Hematopoietic multipotent progenitor cell treated with erythropoietin and hydrocortisone succinate and interleukin-3 and kit ligand, for 4 days (in vitro differentiated cells): ENCODE data around the gene CDKAL1.
A peak's percentile ranks its signal among the peaks of the same experiment; 100 is the strongest.
"Not testable (repeated sequence)": the region's sequence is repeated elsewhere in the genome, so short reads cannot be mapped to it uniquely, and the experiment has no call there.

ENCODE experiments used
- DNase-seq: peaks from one replicate; pipeline ENCODE4 v3.0.0-alpha.2; 2015

CDKAL1 gene

GRCh38 chr6:20900389-20901160 lies 366.3 kb downstream of the CDKAL1 start:
- DNase-seq = no peak

- no peak for DNase-seq
Observed at GRCh38 chr6:20905377-20905776, 371.1 kb downstream of the CDKAL1 start.

GRCh38 chr6:20906945-20907344 lies 372.7 kb downstream of the CDKAL1 start:
- peak; percentile 32 for DNase-seq

- no peak for DNase-seq
Observed at GRCh38 chr6:20907486-20908071, 373.3 kb downstream of the CDKAL1 start.

GRCh38 chr6:20909621-20910020 lies 375.4 kb downstream of the CDKAL1 start:
- DNase-seq = no peak

GRCh38 chr6:20911712-20912111 lies 377.5 kb downstream of the CDKAL1 start:
- no peak for DNase-seq

- peak; percentile 6 for DNase-seq
Observed at GRCh38 chr6:20915156-20915555, 380.9 kb downstream of the CDKAL1 start.

GRCh38 chr6:20915626-20916025 lies 381.4 kb downstream of the CDKAL1 start:
- no peak for DNase-seq

GRCh38 chr6:20916086-20916485 lies 381.8 kb downstream of the CDKAL1 start:
- peak; percentile 35 for DNase-seq

- DNase-seq = no peak
Observed at GRCh38 chr6:20918868-20919267, 384.6 kb downstream of the CDKAL1 start.

- no peak for DNase-seq
Observed at GRCh38 chr6:20919677-20920385, 385.6 kb downstream of the CDKAL1 start.

GRCh38 chr6:20921578-20921977 lies 387.3 kb downstream of the CDKAL1 start:
- no peak for DNase-seq

- no peak for DNase-seq
Observed at GRCh38 chr6:20922743-20923142, 388.5 kb downstream of the CDKAL1 start.

- DNase-seq = not testable (repeated sequence)
Observed at GRCh38 chr6:20924094-20924493, 389.8 kb downstream of the CDKAL1 start.

- DNase-seq = no peak
Observed at GRCh38 chr6:20924911-20925543, 390.8 kb downstream of the CDKAL1 start.

GRCh38 chr6:20927130-20927860 lies 393.0 kb downstream of the CDKAL1 start:
- no peak for DNase-seq

- DNase-seq = no peak
Observed at GRCh38 chr6:20929283-20929682, 395.0 kb downstream of the CDKAL1 start.

- peak; percentile 34 for DNase-seq
Observed at GRCh38 chr6:20931093-20931492, 396.8 kb downstream of the CDKAL1 start.

GRCh38 chr6:20931772-20932171 lies 397.5 kb downstream of the CDKAL1 start:
- DNase-seq = no peak

GRCh38 chr6:20932284-20932683 lies 398.0 kb downstream of the CDKAL1 start:
- no peak for DNase-seq

- DNase-seq = no peak
Observed at GRCh38 chr6:20933057-20933788, 399.0 kb downstream of the CDKAL1 start.

- DNase-seq = no peak
Observed at GRCh38 chr6:20936949-20937348, 402.7 kb downstream of the CDKAL1 start.
